Measurements from ENCODE around the gene FAM43B.

FAM43B gene

DNA sequence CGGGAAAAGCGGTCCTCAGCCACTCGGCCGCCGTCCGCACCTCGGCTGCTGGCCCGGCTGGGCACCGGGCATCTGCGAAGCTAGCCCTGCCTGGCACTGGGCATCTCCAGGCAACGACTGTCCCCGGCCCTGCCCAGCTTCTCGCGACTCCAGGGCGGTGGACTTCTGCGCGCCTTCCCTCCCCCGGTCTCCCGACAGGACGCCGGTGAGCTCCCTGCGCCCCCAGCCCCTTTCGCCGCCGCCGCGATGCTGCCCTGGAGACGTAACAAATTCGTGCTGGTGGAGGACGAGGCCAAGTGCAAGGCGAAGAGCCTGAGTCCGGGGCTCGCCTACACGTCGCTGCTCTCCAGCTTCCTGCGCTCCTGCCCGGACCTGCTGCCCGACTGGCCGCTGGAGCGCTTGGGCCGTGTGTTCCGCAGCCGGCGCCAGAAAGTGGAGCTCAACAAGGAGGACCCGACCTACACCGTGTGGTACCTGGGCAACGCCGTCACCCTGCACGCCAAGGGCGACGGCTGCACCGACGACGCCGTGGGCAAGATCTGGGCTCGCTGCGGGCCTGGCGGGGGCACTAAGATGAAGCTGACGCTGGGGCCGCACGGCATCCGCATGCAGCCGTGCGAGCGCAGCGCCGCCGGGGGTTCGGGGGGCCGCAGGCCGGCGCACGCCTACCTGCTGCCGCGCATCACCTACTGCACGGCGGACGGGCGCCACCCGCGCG lies 514 bp downstream of the FAM43B start:
- DNase-seq: no peak

DNA sequence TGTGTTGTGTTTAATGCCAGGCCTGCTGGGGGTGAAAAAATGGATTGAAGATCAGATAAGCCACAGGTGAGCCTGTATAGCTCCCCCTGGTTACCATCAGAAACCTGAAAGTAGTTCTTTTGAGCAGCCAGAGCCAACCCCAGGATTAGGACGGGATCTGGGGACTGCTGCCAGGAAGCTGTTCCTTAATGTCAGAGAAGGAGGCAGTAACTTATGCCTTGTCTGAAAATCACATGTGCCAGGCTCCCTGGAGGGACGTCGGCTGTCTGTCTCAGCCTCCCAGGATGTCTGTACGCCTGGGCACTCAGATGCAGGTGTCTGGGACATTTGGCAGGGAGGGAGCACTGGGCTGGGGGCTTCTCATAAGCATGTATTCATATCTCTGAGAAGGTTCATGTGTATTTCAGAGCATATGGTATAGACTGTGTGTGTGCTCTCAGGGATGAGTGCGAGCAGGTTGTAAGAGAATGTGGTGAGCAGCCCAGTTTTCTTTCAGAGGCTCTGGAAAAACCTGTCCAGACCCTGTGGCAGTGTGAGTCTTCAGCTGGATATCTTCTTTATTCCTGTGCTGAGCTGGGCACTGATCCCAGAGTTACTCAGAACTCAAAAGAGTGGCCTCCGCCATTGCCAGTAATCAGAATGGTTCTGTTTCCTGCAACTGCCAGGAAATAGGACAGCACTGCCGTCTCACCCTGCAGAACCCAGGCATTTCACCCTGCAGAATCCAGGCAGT lies 2.8 kb downstream of the FAM43B start:
- DNase-seq: no peak

DNA sequence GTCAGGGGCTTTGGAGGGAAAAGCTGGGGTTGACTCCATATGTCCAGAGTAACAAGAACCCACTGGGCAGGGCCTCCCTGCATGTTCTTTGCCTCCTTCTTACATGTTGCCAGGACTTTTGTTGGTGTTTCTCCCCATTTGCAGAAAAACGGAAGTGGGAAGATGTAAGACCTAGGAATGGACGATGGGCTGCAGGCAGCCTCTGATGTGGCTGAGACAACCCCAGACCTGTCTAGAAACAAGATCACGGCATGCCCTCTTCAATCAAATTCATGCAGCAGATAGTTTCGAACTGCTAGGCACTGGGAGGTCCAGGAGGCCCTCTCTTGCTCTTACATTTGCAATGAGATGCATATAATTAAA lies 3.4 kb downstream of the FAM43B start:
- no peak for DNase-seq

DNA sequence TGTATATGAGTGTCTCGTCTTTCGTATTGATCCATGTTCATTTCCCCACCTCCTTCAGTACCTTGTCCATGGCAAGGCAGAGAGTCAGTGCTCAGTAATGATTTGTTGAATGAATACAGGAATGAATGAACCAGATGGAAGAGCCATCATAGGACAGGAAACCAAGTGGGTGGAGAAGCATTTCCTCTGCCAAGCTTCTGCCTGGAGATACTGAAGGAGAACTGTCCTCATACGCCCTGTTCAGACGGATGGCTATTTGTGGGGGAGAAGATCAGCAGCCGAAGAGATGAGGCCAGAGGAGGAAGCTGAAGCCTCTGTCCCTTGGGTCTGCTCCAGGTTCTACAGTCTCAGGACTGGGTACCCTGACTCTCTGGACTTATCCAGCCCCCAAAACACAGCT lies 5.8 kb downstream of the FAM43B start:
- DNase-seq: no peak

DNA sequence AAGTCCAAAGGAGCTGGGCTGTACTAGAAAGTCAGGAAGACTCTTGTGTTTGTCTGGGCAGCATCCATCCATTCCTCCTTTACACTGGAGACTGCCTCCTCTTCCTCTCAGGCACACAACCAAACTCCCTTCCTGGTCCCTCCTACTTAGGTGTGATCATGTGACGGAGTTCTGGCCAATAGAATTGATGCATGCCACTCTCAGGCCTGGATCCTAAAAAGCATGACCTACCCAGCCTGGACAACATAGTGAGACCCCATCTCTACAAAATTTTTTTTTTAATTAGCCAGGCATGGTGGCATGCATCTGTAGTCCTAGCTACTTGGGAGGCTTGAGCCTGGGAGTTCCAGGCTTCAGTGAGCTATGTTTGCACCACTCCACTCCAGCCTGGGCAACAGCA lies 8.6 kb downstream of the FAM43B start:
- no peak for DNase-seq

DNA sequence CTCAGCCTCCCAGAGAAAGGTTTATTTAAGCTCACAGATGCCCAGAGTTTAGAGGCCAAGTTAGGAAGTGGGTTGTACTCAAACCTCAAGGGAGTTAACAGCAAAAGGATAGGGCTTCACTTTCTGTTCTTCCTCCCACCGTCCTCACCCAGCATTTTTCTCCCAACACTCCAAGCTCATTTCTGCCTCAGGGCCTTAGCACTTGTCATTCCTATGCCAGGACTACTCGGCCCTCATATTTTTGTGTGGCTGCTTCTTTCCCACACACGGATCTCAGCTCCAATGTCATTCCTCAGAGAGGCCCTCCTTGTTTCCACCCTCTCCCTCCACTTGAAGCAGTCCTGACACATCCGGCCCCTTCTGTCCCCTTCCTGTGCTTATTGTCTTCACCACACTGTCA lies 12.9 kb downstream of the FAM43B start:
- no peak for DNase-seq

DNA sequence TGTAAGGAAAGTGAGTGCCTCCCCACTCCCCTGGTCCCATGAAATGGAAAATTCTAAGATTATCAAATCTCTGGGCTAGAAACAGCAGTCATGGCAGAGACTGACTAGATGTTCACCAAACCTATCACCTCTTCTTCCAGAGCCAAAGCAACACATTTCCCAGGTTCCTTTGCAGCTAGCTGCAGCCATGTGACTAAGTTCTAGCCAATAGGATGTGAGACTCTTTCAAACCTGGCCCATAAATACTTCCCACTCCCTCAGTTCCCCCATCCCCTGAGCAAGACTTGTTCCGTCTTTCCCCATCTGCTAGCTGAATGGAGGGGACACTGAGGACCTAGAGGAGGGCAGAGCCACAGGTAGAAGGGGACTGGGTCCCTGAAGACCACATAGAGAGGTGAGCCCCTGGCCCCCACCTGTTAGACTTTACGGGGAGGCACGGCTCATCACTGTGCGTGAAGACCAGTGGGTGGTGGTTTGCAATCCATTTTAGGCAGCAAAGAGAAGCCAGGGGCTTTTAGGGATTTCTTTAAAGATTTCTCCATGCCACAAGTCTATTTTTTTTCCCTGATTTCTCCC lies 17.2 kb downstream of the FAM43B start:
- DNase-seq: no peak

- no peak for DNase-seq
These were observed 19.1 kb downstream of the FAM43B start for GRCh38 chr1:20571427-20571826.

- no peak for DNase-seq
These were observed 21.6 kb downstream of the FAM43B start for GRCh38 chr1:20573987-20574386.

DNA sequence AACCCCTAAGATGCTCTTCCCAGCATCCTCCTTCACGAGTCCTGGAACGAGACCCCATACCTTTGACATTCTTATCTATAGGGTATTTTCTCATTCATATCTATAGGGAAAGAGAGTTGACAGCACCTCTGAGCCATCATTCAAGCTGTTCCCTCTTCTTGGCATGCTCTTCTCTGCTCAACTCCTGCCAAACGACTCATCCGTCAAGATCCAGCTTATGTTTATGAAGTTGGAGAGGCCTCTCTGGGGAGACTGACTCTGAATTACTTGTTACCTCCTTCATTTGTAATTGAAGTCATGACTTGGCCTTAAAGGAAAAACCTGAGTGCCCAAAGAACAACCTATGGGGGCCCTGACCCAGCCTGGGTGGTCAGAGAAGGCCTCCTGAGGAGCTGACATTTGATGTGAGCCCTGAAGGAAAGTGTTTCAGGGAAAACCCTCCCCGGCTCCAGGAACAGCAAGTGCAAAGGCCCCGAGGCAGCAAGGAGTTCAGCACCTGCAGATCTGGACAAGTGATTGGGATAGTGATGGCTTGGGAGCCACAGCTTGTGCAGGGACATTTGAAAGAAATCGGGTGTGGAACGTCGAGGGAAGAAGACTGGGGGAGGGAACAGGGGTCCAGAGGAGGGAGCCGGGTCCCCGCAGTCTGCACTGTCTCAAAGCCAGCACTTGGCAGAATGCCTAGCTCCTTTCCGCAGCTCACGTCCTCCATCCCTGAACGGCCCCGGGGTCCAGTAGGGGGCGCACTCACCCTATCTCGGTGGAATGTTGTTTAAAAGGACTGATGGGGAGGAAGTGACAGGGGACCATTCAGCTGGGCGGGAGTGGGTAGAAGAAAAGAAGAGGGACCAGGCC lies 22.5 kb downstream of the FAM43B start:
- DNase-seq: peak; percentile 69

- no peak for DNase-seq
These were observed 23.4 kb downstream of the FAM43B start for GRCh38 chr1:20575541-20576336.

- no peak for DNase-seq
These were observed 25.7 kb downstream of the FAM43B start for GRCh38 chr1:20578062-20578461.

- DNase-seq: no peak
These were observed 26.5 kb downstream of the FAM43B start for GRCh38 chr1:20578721-20579395.

GRCh38 chr1:20584890-20585289 lies 32.5 kb downstream of the FAM43B start:
- no peak for DNase-seq

GRCh38 chr1:20586953-20587660 lies 34.7 kb downstream of the FAM43B start:
- no peak for DNase-seq

DNA sequence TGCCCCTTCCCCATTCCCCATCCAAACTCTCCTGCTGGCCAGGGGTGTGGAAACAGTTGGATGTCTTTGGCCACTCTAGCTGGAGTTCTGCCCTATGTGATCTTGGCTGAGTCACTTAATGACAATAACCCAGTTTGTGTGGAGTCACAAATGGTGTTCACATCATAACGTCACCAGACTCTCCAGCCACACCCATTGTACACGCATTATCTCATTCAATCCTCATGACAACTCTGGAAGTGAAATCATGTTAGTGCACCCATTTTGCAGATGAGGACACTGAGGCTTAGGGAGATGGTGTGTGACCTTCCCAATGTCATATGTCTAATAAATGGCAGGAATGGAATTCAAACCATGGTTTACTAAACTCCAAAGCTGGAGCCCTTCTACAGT lies 35.3 kb downstream of the FAM43B start:
- DNase-seq: no peak

GRCh38 chr1:20588634-20589225 lies 36.4 kb downstream of the FAM43B start, which contains the start of gene CDA:
Gene CDA, plus strand, starts transcription at chr1:20589097. Its CDS starts 33 bp downstream, at chr1:20589130.
- DNase-seq: no peak

GRCh38 chr1:20589331-20590278 lies 37.2 kb downstream of the FAM43B start:
- no peak for DNase-seq

DNA sequence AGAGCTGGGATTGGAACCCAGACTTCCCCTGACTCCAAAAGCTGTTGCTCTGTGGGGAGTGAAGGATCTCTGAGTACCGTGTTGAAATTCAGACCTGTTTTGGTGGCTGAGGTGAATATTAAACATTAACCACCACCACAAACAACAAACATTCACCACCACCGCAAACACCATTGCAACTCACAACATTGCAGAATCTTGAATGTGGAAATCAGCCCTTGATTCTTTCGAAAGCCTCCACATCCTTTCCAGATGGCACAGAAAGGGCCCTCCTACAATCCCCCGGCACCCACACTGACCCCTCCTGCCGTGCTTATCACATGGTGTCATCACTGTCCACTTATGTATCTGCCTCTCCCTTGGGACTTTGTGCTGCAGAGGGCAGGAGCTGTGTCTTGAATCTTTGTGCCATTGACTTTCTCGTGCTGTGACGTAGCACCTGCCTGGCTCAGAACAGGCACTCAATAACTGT lies 38.0 kb downstream of the FAM43B start:
- no peak for DNase-seq

Measured in NCI-H2029 (cell line).